H1 (cell line): Measurements from ENCODE around the gene STAT5A. TPM values are rescaled to one million over a fixed set of nuclear protein-coding genes. Genes with fewer than 3 reads are reported as not detected.

Source experiments
- BACH1 ChIP-seq: IDR thresholded peaks from 2 replicates; pipeline ENCODE4 v1.6.1; 2012; ENCODE audit warnings: low read length, improper control_type of control experiment
- CTBP2 ChIP-seq: IDR thresholded peaks from 2 replicates; pipeline ENCODE4 v1.7.0; 2011; ENCODE audit warnings: borderline replicate concordance, mild to moderate bottlenecking, moderate library complexity, mixed read lengths, low read length; ENCODE audit not compliant: insufficient read depth, insufficient read length
- CTCF ChIP-seq, 3 experiments: IDR thresholded peaks; 1 replicate in 2 of 3; 2 replicates in 1 of 3; pipeline versions ENCODE4 v1.5.1 to v1.6.1; 2011; ENCODE audit warnings: low read length in 3 of 3, mild to moderate bottlenecking in 3 of 3, inconsistent platforms in 2 of 3, low read depth in 1 of 3, moderate library complexity in 1 of 3; ENCODE audit not compliant: insufficient read depth in 1 of 3; ENCODE audit errors: control extremely low read depth in 1 of 3
- EGR1 ChIP-seq: IDR thresholded peaks from 2 replicates; pipeline ENCODE4 v1.6.1; 2011; ENCODE audit warnings: low read depth, low read length, borderline replicate concordance
- EP300 ChIP-seq, 2 experiments: IDR thresholded peaks; 1 replicate in 1 of 2; 2 replicates in 1 of 2; pipeline ENCODE4 v1.6.1; 2011 to 2012; ENCODE audit warnings: low read depth in 2 of 2, low read length in 2 of 2, mild to moderate bottlenecking in 2 of 2, borderline replicate concordance in 1 of 2, inconsistent platforms in 1 of 2, moderate library complexity in 1 of 2
- PHF8 ChIP-seq: fragments of 200-600 bp; sonication (generic); conservative IDR thresholded peaks from 2 replicates; pipeline ENCODE4 v1.7.1; 2012; ENCODE audit warnings: low read depth, mild to moderate bottlenecking, inconsistent platforms, low read length, moderate library complexity
- POLR2AphosphoS5 ChIP-seq: IDR thresholded peaks from 2 replicates; pipeline ENCODE4 v1.6.1; 2011; ENCODE audit warnings: low read depth, low read length
- SIRT6 ChIP-seq: IDR thresholded peaks from one replicate; pipeline ENCODE4 v1.7.1; 2012; ENCODE audit warnings: low read length, inconsistent platforms
- SP2 ChIP-seq: IDR thresholded peaks from 2 replicates; pipeline ENCODE4 v1.6.1; 2012; ENCODE audit warnings: mild to moderate bottlenecking, low read length, inconsistent platforms
- ZNF274 ChIP-seq: IDR thresholded peaks from 2 replicates; pipeline ENCODE4 v1.7.0; 2012; ENCODE audit warnings: low read length, borderline replicate concordance; ENCODE audit errors: extremely low read depth
- polyA plus RNA-seq, 7 experiments: library from polyadenylated mRNA; depleted of rRNA in 3 of 7; stranded (reverse) in 5 of 7; unstranded in 2 of 7; fragments of >200 nt in 5 of 7; fragments of 200-250 nt in 2 of 7; gene quantifications; 1 replicate in 5 of 7; 2 replicates in 1 of 7; 4 replicates in 1 of 7; pipeline versions ENCODE4 v1.2.1 to v1.2.3, GENCODE V29; 2011 to 2013; ENCODE audit warnings: missing spikeins in 2 of 7, mixed read lengths in 2 of 7
- total RNA-seq: library from RNA; stranded (reverse); fragmentation: NEBNext Ultra II Directional; extraction: Animal tissue kit (Norgen Biotek cat#: 25700); gene quantifications from 2 replicates; pipeline ENCODE4 v1.2.1, GENCODE V29; 2021

Gene STAT5A
- total and polyA plus RNA-seq, 2 of the 8 experiments (the other 6 are each of a cell fraction or from before 2014, with no cell fraction given), result 4.2 to 5.4 TPM

GRCh38 chr17:42283241-42284023, 4.9 kb upstream of the STAT5A start (continued):
- TF ChIP-seq SIRT6 (no peak), EGR1 (no peak), POLR2AphosphoS5 (no peak), CTCF (IDR thresholded peaks at IDR 0.05; ENCODE audit: control extremely low read depth in 1 of 3, insufficient read depth in 1 of 3, low read depth in 1 of 3, low read length in 3 of 3) (no peak), SP2 (no peak), PHF8 (no peak), BACH1 (no peak), CTBP2 (no peak), EP300 (IDR thresholded peaks at IDR 0.05; ENCODE audit: borderline replicate concordance in 1 of 2, low read depth in 2 of 2, low read length in 2 of 2) (no peak), ZNF274 (no peak)
